Astrocyte of the hippocampus (primary cell): ENCODE measurements around the gene ATP11A.
"Not testable (repeated sequence)": the region's sequence is repeated elsewhere in the genome, so short reads cannot be mapped to it uniquely, and the experiment has no call there.

Experiments used
- DNase-seq: peaks from one replicate; pipeline ENCODE4 v3.0.0; 2011; ENCODE audit warnings: low read depth, low spot score

ATP11A gene

GRCh38 chr13:112838038-112838841 lies 148.4 kb downstream of the ATP11A start:
- DNase-seq: no peak

- no peak for DNase-seq
These were observed 148.9 kb downstream of the ATP11A start for GRCh38 chr13:112838842-112839117.

- peak; percentile 30 for DNase-seq
These were observed 149.7 kb downstream of the ATP11A start for GRCh38 chr13:112839356-112840105.

- DNase-seq: no peak
These were observed 150.8 kb downstream of the ATP11A start for GRCh38 chr13:112840472-112841302.

- not testable (repeated sequence) for DNase-seq
These were observed 151.6 kb downstream of the ATP11A start for GRCh38 chr13:112841303-112842015.

GRCh38 chr13:112842343-112842856 lies 152.6 kb downstream of the ATP11A start:
- DNase-seq: peak; percentile 74

- DNase-seq: no peak
These were observed 153.1 kb downstream of the ATP11A start for GRCh38 chr13:112842931-112843391.

GRCh38 chr13:112843392-112844111 lies 153.7 kb downstream of the ATP11A start:
- no peak for DNase-seq

- no peak for DNase-seq
These were observed 154.6 kb downstream of the ATP11A start for GRCh38 chr13:112844411-112844810.

GRCh38 chr13:112844879-112845278 lies 155.0 kb downstream of the ATP11A start:
- DNase-seq: no peak

- no peak for DNase-seq
These were observed 155.8 kb downstream of the ATP11A start for GRCh38 chr13:112845511-112846144.

- DNase-seq: no peak
These were observed 156.7 kb downstream of the ATP11A start for GRCh38 chr13:112846411-112847115.

- peak; percentile 53 for DNase-seq
These were observed 159.7 kb downstream of the ATP11A start for GRCh38 chr13:112849500-112849899.

GRCh38 chr13:112850273-112850672 lies 160.4 kb downstream of the ATP11A start:
- DNase-seq: no peak

GRCh38 chr13:112851107-112852038 lies 161.5 kb downstream of the ATP11A start:
- DNase-seq: no peak

GRCh38 chr13:112852392-112852791 lies 162.6 kb downstream of the ATP11A start:
- DNase-seq: no peak

- DNase-seq: no peak
These were observed 163.0 kb downstream of the ATP11A start for GRCh38 chr13:112852808-112853207.

GRCh38 chr13:112854321-112854720 lies 164.5 kb downstream of the ATP11A start:
- DNase-seq: no peak
